NCI-H2171 treated with DMSO at 0.1 percent for 48 hours (cell line): ENCODE measurements around the gene CENPH.
A peak's percentile ranks its signal among the peaks of the same experiment; 100 is the strongest.
"Not testable (repeated sequence)": the region's sequence is repeated elsewhere in the genome, so short reads cannot be mapped to it uniquely, and the experiment has no call there.

Source experiments
- DNase-seq: peaks from one replicate; lab custom pipeline; 2025; lab: John Stamatoyannopoulos, UW

The CENPH gene

GRCh38 chr5:69209602-69210001, 20.2 kb downstream of the CENPH start:
- no peak for DNase-seq

DNA sequence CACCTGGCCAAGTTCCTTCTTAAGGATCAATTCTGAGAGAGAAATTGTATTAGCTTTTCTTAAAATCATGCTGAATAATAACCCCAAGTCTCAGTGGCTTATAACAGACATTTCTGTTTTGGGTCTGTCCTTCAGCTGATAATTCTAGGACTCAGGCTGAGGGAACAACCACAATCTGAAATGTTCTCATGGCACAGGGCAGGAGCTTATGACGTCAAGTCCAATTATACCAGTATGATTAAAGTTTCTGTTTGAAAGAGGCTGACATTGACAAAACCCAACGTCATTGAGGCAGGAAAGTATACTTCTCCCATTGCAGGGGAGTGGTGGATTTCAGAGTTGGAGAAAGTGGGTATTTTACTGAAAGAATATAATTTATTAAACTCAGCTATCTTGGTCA, 21.8 kb downstream of the CENPH start:
- DNase-seq: no peak

DNA sequence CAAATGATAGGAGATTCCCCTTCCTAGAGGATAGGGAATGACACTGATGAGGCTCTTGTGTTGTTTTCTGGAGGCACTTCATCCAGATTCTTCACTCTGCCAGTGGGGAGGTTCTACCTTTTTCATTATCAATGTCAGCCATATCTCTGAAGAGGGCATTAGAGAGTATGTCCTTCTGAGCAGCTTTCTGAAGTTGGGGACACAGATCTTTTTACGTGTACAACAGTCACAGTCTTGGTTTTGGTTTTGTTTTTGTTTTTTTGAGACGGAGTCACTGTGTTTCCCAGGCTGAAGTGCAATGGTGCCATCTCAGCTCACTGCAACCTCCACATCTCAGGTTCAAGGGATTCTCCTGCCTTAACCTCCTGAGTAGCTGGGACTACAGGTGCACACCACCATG, 22.6 kb downstream of the CENPH start:
- DNase-seq: no peak

- DNase-seq: no peak
These were observed 24.3 kb downstream of the CENPH start for GRCh38 chr5:69213513-69214215.

GRCh38 chr5:69217151-69217511, 27.7 kb downstream of the CENPH start:
- DNase-seq: no peak

GRCh38 chr5:69217548-69218526, 28.5 kb downstream of the CENPH start:
- DNase-seq: peak; percentile 85

- DNase-seq: no peak
These were observed 30.6 kb downstream of the CENPH start for GRCh38 chr5:69219939-69220338.

GRCh38 chr5:69220371-69220770, 31.0 kb downstream of the CENPH start:
- not testable (repeated sequence) for DNase-seq

GRCh38 chr5:69220833-69221232, 31.4 kb downstream of the CENPH start:
- not testable (repeated sequence) for DNase-seq

DNA sequence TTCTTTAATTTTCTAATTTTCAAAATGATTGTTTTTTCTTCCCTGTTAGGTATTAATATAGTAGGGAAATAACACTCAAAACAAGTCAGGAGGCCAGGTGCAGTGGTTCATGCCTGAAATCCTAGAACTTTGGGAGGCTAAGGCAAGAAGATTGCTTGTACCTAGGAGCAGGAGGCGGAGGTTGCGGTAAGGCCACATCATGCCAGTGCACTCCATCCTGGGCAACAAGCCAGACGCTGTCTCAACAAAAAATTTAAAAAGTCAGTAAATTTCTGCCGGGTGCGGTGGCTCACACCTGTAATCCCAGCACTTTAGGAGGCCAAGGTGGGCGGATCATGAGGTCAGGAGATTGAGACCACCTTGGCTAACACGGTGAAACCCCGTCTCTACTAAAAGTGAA, 35.1 kb downstream of the CENPH start:
- DNase-seq: peak; percentile 4

GRCh38 chr5:69225860-69226259, 36.5 kb downstream of the CENPH start:
- DNase-seq: no peak

GRCh38 chr5:69230181-69230580, 40.8 kb downstream of the CENPH start:
- no peak for DNase-seq

DNA sequence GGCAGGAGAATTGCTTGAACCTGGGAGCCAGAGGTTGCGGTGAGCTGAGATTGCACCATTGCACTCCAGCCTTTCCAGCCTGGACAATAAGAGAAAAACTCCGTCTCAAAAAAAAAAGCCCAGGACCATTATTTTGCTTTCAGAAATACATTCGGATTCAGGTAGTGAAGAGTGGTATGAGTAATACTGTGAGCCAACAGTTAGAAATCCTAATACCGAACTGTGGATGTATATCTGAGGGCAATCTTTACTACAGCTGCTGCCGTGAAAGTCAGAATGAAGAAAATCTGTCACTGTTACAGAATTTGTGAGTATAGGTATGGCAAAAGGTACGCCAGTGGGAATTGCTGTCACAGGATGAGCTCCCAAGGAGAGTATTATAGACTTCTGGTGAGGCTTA, 41.9 kb downstream of the CENPH start:
- DNase-seq: no peak

DNA sequence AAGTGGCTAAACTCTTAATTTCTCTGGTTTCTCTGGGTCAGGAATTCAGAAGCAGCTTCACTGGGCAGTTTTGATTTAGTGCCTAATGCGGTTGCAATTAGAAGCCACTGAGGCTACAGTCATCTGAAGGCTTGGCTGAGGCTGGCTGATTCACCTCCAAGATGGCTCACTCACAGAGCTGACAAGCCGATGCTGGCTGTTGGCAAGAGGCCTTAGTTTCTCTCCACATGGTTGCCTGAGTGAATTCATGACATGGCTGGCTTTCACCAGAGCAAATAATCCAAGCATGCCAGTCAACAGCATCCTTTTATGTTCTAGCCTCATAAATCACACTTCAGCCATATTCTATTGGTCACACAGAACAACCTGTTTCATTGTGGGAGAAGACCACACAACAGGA, 42.5 kb downstream of the CENPH start:
- DNase-seq: no peak

GRCh38 chr5:69234457-69235268, 45.3 kb downstream of the CENPH start, which contains the start of gene CDK7:
Gene CDK7 (plus strand): TSS chr5:69234886. CDS start chr5:69234976, 90 bp downstream.
- peak; percentile 79 for DNase-seq

DNA sequence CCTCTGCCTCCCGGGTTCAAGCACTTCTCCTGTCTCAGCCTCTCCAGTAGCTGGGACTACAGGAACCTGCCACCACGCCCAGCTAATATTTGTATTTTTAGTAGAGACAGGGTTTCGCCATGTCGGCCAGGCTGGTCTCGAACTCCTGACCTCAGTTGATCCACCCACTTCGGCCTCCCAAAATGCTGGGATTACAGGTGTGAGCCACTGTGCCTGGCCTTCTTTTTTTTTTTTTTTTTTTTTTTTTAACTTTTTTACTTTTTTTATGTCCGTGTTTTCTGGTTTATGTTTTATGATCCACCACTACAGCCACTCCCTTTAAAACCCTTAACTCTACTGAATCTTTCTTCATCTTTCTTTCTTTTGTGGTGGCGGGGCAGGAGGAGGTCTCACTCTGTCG, 47.4 kb downstream of the CENPH start:
- not testable (repeated sequence) for DNase-seq

- no peak for DNase-seq
These were observed 48.5 kb downstream of the CENPH start for GRCh38 chr5:69237877-69238276.

GRCh38 chr5:69238760-69239251, 49.4 kb downstream of the CENPH start:
- DNase-seq: no peak

DNA sequence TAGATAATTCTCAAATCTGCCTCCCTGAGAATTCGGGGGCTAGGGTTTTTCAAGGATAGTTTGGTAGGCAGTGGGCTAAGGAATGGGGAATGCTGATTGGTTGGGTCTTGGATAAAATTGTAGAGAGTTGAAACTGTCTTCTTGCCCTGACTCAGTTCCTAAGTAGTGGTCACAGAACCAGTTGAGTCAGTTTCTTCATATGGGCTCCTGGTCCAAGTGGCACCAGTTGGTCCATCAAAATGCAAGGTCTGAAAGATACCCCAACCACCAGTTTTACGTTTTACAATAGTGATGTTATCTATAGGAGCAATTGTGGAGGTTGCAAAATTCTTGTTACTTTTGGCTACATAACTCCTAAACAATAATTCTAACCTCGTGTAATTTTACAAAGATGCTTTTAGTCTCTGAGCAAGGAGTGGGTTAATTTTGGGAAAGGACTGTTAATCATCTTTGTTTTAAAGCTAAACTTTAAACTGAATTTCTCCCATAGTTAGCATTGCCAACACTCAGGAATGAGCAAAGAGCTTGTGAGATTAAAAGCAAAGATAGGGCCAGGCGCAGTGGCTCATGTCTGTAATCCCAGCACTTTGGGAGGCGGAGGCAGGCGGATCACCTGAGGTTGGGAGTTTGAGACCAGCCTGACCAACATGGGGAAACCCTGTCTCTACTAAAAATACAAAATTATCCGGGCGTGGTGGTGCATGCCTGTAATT, 53.0 kb downstream of the CENPH start:
- no peak for DNase-seq

GRCh38 chr5:69245031-69245430, 55.6 kb downstream of the CENPH start:
- DNase-seq: no peak

DNA sequence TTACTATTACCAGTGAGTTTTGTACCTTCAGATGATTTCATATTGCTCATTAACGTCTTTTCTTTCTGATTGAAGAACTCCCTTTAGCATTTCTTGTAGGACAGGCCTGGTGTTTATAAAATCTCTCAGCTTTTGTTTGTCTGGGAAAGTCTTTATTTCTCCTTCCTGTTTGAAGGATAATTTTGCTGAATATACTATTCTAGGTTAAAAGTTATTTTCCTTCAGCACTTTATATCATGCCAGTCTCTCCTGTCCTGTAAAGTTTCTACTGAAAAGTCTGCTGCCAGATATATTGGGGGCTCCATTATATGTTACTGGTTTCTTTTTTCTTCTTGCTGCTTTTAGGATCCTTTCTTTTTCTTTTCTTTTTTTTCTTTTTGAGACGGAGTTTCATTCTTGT, 58.6 kb downstream of the CENPH start:
- DNase-seq: no peak
